ENCODE measurements around the gene CCDC88A.
"Not testable (repeated sequence)": the region's sequence is repeated elsewhere in the genome, so short reads cannot be mapped to it uniquely, and the experiment has no call there.

The CCDC88A gene, protein sequence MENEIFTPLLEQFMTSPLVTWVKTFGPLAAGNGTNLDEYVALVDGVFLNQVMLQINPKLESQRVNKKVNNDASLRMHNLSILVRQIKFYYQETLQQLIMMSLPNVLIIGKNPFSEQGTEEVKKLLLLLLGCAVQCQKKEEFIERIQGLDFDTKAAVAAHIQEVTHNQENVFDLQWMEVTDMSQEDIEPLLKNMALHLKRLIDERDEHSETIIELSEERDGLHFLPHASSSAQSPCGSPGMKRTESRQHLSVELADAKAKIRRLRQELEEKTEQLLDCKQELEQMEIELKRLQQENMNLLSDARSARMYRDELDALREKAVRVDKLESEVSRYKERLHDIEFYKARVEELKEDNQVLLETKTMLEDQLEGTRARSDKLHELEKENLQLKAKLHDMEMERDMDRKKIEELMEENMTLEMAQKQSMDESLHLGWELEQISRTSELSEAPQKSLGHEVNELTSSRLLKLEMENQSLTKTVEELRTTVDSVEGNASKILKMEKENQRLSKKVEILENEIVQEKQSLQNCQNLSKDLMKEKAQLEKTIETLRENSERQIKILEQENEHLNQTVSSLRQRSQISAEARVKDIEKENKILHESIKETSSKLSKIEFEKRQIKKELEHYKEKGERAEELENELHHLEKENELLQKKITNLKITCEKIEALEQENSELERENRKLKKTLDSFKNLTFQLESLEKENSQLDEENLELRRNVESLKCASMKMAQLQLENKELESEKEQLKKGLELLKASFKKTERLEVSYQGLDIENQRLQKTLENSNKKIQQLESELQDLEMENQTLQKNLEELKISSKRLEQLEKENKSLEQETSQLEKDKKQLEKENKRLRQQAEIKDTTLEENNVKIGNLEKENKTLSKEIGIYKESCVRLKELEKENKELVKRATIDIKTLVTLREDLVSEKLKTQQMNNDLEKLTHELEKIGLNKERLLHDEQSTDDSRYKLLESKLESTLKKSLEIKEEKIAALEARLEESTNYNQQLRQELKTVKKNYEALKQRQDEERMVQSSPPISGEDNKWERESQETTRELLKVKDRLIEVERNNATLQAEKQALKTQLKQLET (N-terminal part only)

DNA sequence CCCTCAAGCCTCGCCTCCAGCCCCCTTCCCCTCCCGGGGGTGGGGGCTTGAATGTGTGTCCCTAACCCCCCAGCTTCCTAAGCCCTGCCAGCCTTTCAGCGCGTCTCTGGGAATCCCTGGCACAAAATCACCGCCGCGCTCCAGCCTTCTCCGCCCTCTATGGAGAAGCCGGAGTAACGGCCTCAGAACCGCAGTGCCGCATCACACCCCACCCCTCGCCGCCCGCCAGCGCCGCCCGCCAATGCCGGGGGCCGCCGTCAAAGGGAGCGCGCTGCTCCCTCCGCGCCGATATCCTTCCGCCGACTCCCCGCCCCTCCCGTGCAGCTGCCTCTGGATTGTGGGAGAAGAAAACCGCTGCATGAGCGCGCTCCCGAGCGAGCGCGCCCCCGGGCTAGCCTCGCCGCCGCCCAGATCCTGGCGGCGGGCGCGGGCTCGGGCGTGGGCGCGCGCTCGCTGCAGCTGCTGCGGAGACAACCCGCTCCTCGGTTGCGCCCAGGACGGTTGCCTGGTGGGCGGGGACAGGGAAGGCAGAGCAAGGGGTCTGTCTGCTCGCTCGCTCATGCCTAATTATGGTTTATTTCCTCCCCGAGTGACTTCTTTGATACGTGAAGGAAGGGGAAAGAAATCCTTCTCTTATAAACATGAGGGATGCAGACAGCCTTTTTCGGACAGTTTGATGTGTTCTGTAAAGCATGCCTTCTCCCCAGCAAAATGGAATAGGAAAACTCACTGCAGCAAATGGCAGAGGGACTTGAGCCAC, at the start of gene CCDC88A:
Gene CCDC88A (minus strand): TSS at position 178 of the 760 bp plus-strand sequence. CDS start 777 bp downstream, outside the sequence.
- in situ Hi-C loops (cut with HindIII; ENCODE audit: low sequenced_read_pairs), result loop anchor here (10.0 kb wide), 1 partner anchor 85 kb away; no protein-coding TSS in a partner anchor

DNA sequence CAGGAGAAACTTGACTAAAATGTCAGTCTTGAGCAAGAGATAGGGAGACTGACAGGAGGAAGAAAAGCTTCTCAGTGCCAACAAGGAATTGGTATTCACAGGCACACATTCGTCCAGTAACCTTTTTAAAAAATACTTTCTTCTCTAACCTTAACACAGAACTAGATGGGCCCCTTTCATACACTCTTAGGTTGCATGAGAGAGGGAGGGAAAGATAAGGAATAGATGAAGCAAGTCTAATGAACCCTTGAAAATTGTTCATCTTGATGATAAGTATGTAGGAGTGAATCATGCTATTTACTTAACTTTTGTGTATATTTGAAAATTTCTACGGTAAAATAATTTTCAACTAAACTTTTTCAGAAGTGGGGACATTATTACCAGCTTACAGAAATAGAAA, 42.0 kb upstream of the CCDC88A start:
- in situ Hi-C loops (cut with HindIII; ENCODE audit: low sequenced_read_pairs), result no loop called here

DNA sequence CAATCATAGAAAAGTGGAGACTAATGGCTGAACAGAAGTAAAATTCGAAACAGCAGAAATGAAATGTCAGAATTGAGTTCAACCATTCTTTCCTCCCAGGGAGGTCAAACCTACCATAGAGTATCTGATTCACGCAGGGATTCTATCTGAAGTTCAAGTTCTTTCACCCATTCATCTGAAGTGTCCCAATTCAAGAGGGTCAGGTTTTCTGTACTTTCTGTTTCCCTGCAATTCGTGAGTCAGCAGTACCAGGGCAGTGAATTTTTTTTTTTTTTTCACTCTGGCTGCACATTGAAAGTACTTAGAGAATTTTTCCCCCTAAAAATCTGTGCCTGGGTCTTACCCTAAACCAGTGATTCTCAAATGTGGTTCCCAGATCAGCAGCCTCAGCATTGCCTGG, 40.9 kb upstream of the CCDC88A start:
- in situ Hi-C loops (cut with HindIII; ENCODE audit: low sequenced_read_pairs), result no loop called here

DNA sequence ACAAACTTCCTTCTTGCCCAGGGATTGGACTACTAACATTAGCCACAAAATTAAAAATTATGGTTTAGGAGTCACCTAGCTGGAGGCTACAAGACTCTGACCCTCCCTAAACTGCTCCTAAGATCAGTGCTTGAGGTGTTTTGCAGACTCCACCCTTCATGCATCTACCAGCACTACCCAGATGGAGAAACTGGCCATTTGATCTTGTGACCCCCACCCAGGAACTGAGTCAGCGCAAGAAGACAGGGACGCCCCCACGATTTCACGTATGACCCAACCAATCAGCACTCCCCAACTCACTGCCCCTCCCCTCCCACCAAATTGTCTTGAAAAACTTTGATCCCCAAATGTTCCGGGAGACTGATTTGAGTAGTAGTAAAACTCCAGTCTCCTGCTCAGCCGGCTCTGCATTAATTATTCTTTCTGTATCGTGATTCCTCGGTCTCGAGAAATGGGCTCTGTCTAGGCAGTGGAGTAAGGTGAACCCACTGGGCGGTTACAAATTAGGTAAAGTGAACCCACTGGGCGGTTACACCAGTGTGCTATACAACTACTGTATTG, 40.1 kb upstream of the CCDC88A start:
- in situ Hi-C loops (cut with HindIII; ENCODE audit: low sequenced_read_pairs), result no loop called here

DNA sequence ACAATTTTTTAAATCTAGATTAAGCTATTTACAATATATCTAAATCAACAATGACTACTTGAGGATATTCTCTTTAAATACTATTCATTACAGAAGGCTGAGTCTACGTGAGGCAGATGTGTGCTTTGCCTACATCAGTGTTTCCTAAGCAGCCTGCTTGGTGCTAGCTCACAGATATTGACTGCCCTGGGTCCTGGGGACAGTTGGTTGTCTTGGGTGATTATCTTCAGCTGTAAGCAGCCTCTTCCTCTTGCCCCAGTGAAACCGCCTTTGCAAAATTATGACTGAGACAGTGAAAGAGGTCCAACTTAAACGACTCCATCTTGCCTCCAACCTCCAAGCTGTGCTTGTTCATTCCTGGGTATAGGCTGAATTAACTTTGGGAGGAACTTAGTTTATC, 39.6 kb upstream of the CCDC88A start:
- in situ Hi-C loops (cut with HindIII; ENCODE audit: low sequenced_read_pairs), result no loop called here

DNA sequence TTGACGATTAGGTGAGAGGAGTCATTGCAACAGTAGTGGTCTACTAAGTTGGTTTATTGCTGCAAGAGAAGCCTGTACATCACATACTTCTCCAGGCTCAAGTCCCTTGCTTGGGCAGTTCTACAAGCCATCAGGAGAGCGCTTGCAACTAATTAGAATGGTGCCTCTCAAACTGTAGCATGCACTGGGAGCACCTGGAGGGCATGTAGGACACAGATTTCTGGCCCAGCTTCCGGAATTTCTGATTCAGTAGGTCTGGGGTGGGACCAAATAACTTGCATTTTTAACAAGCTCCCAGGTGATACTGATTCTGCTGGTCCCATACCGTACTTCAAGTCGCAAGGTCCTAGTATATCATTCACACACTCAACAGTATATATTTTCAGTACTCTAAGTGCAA, 34.5 kb upstream of the CCDC88A start:
- in situ Hi-C loops (cut with HindIII; ENCODE audit: low sequenced_read_pairs), result no loop called here

DNA sequence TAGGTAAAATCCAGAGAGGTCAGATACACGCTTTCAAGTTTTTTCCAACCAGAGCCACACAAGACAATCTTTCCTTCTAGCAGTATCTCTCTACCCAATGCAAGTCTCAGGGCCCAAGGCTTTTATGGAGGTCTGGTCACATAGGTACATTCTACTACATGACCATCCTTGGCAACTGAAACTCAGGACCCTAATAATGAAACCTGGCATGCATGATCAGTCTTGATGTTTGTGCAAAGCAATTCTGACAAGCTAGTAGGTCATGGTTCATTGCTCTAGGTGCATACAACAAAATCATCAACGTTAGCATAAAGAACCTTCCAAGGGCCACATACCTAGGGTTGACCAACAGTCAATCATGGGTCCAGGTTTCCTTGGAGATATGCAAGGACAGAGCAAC, 33.2 kb upstream of the CCDC88A start:
- in situ Hi-C loops (cut with HindIII; ENCODE audit: low sequenced_read_pairs), result no loop called here

DNA sequence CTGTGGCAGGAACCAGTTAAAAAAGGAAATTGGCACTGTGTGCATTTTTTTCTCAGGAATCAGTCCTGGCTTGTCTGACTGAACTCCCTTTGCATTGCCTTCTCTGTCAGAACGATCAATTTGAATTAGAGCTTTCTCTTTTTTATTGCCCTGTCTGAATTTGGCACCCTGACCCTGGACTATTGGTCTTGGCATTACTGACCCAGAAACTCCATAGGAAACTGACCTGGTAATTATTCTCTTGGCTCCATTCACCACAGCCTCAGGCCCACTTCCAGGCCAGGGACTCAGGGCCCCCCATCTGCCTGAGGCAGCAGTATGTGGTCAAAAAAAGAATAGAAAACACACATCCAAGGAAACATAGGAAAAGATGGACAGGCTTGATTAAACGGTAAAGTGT, 32.0 kb upstream of the CCDC88A start:
- in situ Hi-C loops (cut with HindIII; ENCODE audit: low sequenced_read_pairs), result no loop called here

DNA sequence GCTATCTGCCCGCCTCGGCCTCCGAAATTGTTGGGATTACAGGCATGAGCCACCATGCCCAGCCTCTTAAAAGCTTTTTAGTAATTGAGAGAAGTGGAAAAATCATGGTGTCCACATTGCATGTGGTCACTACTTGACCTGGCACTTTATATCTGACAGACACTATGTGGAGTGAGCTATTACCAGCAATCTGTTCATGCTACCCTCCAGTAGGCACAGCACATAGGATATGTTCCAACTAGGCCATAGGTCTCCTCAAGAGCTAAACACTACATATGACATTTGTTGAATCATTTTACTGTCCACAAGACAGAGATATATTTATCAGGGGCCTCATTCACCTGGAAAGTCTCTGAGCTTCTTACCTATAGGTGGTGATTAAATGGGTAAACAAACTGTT, 30.4 kb upstream of the CCDC88A start:
- in situ Hi-C loops (cut with HindIII; ENCODE audit: low sequenced_read_pairs), result not testable (repeated sequence)

DNA sequence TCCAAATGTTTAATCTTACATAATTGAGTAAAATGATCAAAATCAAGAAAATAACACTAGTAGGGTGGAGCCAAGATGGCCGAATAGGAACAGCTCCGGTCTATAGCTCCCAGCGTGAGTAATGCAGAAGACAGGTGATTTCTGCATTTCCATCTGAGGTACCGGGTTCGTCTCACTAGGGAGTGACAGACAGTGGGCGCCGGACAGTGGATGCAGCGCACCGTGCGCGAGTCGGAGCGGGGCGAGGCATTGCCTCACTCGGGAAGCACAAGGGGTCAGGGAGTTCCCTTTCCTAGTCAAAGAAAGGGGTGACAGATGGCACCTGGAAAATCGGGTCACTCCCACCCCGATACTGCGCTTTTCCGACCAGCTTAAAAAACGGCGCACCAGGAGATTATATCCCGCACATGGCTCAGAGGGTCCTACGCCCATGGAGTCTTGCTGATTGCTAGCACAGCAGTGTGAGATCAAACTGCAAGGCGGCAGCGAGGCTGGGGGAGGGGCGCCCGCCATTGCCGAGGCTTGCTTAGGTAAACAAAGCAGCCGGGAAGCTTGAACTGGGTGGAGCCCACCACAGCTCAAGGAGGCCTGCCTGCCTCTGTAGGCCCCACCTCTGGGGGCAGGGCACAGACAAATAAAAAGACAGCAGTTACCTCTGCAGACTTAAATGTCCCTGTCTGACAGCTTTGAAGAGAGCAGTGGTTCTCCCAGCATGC, 22.5 kb upstream of the CCDC88A start:
- in situ Hi-C loops (cut with HindIII; ENCODE audit: low sequenced_read_pairs), result not testable (repeated sequence)

DNA sequence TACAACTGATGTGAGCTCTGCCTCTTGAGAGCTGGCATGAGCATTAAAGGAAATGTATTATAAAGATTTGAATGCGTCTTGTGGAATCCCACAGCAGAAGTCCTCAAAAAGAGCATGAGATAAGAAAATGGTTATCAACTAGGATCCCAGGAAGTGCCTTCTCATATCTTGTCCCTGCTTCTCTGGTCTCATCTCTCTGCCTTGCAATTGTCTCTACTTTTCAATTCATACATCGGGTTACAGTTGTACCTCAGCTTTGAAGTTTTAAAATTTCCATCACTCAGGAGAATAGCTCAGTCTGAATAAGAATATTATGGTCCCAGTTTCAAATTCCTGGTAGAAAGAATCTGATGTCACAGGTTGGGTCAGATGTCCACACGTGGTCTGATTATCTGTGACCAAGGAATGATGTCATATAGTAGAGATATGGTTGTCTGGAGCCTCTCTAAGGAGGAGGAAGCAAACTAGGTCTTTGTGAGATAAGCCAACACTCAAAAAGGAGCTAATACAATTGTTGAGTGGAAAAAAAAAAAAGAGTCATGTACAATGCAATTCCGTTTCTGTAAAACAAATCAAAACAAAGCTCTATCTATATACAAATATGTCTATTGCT, 21.7 kb upstream of the CCDC88A start:
- in situ Hi-C loops (cut with HindIII; ENCODE audit: low sequenced_read_pairs), result no loop called here

DNA sequence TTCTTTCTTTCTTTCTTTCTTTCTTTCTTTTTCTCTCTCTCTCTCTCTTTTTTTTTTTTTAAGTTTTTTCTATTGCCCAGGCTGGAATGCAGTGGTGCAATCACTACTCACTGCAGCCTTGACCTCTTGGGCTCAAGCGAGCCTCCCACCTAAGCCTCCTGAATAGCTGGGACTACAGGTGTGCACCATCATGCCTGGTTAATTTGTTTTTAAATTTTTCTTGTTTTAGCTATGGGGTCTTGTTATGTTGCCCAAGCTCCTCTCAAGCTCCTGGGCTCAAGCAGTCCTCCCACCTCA, 19.4 kb upstream of the CCDC88A start:
- in situ Hi-C loops (cut with HindIII; ENCODE audit: low sequenced_read_pairs), result no loop called here

DNA sequence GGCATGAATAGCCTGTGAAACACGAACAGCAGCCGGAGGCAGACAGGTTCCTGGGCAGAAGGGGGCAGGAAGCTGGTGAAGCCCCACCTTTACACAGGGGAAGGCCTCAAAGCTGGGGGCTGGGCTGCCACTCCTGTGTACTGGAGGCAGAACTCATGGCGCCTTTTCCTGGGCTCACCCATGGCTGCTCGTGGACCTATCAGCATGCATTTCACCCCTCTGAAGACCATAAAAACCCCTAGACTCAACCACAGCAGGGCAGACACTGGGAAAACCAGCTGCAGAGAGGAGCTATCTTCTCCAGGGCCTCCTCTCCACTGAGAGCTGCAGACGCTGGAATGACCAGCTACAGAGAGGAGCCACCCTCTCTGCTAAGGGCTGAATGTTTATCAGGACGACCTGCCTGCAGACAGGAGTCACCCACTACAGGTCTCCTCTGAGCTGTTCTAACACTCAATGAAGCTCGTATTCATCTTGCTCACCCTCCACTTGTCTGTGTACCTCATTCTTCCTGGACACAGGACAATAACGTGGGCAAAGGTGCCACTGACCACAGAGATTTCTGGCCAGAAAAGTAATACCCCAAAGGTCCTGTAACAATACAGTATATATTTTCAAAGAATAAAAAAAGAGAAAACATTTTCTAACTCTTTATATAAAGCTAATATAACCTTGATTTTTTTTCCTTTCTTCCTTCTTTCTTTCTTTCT, 18.9 kb upstream of the CCDC88A start:
- in situ Hi-C loops (cut with HindIII; ENCODE audit: low sequenced_read_pairs), result no loop called here

DNA sequence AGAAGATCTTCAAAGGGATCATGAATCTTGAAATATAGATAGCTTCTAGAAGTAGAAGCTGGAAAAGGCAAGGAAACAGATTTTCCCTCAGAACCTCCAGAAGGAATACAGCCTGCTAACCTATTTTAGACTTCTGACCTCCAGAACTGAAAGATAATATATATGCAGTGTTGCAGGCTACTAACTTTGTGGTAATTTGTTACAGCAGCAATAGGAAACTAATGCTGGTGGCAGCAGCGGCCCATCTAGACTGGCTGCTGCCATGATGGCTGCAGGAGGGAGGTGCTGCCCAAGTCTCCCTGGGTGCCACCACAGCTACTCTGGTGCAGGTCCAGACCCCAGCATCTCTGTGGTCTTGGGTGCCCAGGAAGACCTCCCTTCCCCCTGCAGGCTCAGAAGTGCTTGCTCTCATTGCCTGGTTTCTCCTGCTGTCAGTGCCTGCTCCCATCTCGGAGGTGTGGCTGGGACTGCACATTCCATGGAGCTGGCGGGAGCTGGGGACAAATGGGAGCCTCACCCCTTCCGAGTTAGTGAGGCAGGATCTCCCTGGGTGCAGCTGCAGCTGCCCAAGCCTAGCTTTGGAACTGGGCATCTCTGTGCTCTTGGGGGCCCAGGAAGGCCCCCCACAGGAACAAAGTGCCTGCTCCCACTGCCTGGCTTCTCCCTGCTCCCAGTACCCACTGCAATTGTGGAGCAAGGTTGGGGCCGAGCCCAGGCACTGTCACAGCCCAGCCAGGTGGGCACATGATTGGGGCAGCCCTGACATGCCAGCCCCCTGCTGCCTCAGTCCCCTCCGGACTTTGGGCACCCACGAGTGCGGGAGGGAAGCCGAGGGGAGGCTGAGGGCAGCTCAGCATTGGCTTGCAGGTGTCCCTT, 18.1 kb upstream of the CCDC88A start:
- in situ Hi-C loops (cut with HindIII; ENCODE audit: low sequenced_read_pairs), result no loop called here

DNA sequence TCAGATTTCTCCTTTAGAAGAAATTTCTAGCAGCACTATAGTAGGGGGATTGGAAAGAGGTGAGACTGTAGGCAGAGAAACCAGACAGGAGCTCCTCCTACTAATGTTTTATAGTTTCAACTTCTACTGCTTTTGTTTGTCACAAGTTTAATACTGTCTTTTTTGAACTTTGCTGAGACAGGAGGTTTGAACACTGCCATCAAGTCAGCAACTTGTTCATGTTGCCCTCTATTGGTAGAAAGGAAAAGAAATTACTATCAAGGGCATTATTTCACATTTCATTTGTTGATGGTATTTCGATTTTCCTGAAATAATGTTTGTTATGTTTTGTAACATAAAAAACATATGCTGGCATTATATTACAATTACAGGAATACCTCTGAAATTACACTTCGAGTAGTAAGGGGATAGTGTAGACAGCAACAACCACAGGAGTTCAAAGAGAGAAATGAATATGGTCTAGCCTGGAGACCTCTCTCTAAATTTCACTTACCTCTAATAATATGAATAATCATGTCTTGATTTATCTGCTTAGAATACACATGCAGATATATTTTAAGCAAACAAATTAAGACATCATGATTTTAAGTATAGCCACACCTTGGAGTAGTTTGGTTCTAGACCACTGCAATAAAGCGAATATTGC, 12.4 kb upstream of the CCDC88A start:
- in situ Hi-C loops (cut with HindIII; ENCODE audit: low sequenced_read_pairs), result no loop called here

DNA sequence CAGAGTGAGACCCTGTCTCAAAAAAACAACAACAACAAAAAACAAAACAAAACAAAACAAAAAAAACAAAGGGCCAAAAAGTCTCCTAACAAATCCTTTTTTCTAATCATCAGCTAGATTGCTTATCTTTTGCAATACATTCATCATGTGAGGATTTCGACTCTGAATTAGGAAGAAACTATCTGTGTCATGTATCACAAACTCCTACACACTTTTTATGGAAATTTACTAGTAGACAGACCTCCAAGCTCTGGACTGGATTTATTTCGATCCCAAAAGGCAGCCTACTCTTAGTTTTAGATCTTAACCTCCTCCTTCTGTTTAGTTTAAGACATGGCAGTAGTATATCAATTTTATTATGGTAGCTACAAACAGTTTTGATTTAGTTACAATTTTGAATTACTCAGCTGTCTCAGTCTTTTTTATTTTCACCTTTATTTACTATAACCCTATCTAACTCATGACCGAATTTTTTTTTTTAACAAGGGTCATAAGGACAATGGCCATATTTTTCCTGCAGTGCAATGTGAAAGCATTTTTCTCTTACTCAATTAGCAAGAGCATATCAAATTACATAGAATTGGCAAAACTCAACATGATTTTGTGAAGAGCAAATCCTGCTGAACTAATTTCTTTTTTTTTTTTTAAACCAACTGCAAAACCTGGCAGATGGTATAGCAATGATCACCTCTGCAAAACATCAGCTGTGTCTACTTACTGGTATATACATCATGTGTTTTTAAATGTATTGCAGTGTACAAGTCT, 10.7 kb upstream of the CCDC88A start:
- in situ Hi-C loops (cut with HindIII; ENCODE audit: low sequenced_read_pairs), result no loop called here

DNA sequence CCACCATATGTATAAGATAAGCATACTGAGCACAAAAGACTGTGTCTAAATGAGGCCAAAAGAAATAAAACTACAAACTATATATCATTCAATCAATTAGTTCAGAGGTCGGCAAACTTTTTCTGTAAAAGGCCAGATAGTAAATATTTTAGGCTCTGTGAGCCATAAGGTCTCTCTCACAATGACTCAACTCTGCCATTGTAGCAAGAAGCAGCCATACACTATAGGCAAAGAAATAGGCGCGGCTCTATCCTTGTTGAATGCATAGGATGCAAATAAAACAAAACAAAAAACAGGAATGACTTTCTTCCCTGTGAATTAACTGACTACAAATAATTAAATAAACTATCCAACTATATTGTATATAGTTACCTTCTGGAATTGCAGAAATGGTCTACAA, 8.6 kb upstream of the CCDC88A start:
- in situ Hi-C loops (cut with HindIII; ENCODE audit: low sequenced_read_pairs), result loop anchor here (10.0 kb wide), 1 partner anchor 77 kb away; no protein-coding TSS in a partner anchor

Data from endothelial cell of hepatic sinusoid (primary cell).